Measurements from ENCODE around the gene ANXA8. TPM values are rescaled to one million over a fixed set of nuclear protein-coding genes. Genes with fewer than 3 reads are reported as not detected.
"Not testable (repeated sequence)": the region's sequence is repeated elsewhere in the genome, so short reads cannot be mapped to it uniquely, and the experiment has no call there.

Gene ANXA8
- total RNA-seq, 2 donors from 2014 or later = 8.2 to 13.9 TPM

DNA sequence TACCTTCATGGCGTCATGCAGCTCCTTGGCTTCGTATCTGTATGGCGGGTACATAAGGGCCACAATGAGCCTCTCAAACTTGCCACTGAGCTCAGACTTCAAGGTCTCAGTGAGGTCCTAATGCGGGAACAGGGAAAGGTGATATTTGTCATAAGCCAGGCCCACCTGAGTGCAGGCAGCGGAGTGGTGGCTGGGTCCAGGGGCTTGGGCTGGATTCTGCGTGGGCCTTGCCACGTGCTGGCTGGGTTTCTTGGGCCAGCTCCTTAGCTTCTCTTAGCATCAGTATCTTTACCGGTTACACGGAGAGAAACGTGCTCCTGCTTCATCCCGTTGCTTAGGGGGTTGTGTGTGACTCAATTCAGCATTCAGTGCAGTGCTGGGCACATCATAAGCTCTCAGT, 6.8 kb downstream of the ANXA8 start:
- intact Hi-C loops (cut with DNase I); DNase-seq (ENCODE audit: low spot score); H3K9me3 ChIP-seq; H3K4me1 ChIP-seq (replicated peaks); H3K27ac ChIP-seq; H3K27me3 ChIP-seq (replicated peaks; ENCODE audit: insufficient read depth); H3K4me3 ChIP-seq; H3K36me3 ChIP-seq: not testable (repeated sequence)
- WGBS = 96% methylated on average over 4 of the region's 11 CpGs

DNA sequence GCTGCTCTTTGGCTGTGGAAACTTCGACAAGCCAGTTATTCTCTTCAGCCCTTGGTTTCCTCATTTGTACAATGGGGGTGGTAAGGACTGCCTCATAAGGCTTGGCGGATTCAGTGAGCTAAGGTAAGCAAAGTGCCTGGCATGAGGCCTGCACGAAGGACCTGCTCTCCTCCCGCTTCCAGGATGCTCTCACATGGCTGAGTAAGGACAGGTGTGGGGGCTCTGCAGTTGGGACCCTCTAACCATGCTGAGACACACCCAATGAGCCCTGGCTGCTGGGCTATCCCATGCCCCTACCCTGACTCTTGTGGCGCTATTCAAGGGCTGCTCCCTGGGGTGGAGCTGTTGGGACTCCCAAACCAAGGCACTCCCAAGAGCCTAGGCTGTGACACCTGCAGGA, 8.8 kb downstream of the ANXA8 start:
- DNase-seq (ENCODE audit: low spot score); H3K4me3 ChIP-seq; H3K27ac ChIP-seq; H3K36me3 ChIP-seq; H3K4me1 ChIP-seq (replicated peaks); H3K9me3 ChIP-seq; H3K27me3 ChIP-seq (replicated peaks; ENCODE audit: insufficient read depth); intact Hi-C loops (cut with DNase I): not testable (repeated sequence)
- 91% methylated on average over 4 of the region's 5 CpGs for WGBS

DNA sequence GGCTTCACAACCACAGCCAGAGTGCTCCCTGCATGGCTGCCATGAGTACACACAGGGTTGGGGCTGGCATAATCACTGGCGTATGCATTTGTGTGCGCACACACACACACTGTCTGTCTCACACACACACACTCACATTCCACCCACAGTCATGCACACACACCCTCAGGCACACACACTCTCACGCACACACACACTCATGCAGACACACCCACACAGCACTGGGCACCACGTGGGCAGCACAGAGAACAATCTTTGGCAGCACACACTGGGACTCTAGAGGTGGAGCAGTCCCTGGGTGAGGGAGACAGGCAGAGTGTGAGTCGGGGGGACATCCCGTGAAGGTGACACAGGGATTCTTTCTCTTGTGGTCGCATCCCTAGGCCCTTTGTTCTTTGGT, 10.4 kb downstream of the ANXA8 start:
- H3K27ac ChIP-seq; intact Hi-C loops (cut with DNase I); DNase-seq (ENCODE audit: low spot score); H3K36me3 ChIP-seq; H3K4me3 ChIP-seq; H3K4me1 ChIP-seq (replicated peaks); H3K9me3 ChIP-seq; H3K27me3 ChIP-seq (replicated peaks; ENCODE audit: insufficient read depth): not testable (repeated sequence)
- no CpG with 5 or more reads among the region's 7 CpGs for WGBS

DNA sequence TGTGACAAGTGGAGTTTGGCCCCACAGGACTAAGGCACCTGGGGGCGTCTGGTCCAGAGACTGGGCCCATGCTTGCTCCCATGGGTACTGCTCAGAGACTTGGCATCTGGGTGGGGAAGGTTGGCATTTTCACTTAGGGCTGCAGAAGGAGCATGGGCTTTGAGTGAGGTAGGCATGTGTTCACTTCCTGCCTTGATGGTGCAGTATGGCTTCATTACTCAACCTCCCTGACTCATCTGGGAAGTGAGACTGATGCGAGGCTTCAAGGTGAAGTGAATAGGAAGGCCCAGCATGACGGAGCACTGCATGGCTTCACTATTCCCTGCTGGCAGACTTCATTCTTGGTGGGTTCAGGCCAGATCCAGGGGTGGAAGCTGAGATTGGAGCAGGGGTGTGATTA, 11.3 kb downstream of the ANXA8 start:
- H3K4me1 ChIP-seq (replicated peaks); H3K36me3 ChIP-seq; H3K9me3 ChIP-seq; DNase-seq (ENCODE audit: low spot score); intact Hi-C loops (cut with DNase I); H3K4me3 ChIP-seq; H3K27me3 ChIP-seq (replicated peaks; ENCODE audit: insufficient read depth); H3K27ac ChIP-seq: not testable (repeated sequence)
- WGBS = no CpG with 5 or more reads among the region's 3 CpGs

DNA sequence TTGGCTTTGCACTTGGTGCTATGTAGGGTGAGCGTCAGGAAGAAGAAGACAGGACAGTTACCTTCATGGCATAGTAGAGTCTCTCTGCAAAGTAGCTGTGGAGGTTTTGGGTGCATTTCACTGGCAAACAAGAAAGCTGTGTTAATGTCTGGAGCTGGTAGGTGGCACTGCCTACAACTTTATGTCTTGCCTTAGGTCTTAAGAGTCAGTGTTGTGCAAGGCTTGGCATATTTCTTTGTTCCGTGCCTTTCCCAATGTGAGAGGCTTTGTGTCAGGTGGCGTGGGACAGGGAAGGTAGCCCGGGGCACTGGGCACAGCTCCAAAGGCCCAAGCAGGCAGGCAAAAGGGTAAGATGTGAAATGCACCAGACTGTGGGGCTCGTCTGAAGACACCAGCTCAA, 11.8 kb downstream of the ANXA8 start:
- H3K9me3 ChIP-seq; H3K27ac ChIP-seq; intact Hi-C loops (cut with DNase I); DNase-seq (ENCODE audit: low spot score); H3K27me3 ChIP-seq (replicated peaks; ENCODE audit: insufficient read depth); H3K4me1 ChIP-seq (replicated peaks); H3K4me3 ChIP-seq; H3K36me3 ChIP-seq: not testable (repeated sequence)
- no CpG with 5 or more reads among the region's 5 CpGs for WGBS

DNA sequence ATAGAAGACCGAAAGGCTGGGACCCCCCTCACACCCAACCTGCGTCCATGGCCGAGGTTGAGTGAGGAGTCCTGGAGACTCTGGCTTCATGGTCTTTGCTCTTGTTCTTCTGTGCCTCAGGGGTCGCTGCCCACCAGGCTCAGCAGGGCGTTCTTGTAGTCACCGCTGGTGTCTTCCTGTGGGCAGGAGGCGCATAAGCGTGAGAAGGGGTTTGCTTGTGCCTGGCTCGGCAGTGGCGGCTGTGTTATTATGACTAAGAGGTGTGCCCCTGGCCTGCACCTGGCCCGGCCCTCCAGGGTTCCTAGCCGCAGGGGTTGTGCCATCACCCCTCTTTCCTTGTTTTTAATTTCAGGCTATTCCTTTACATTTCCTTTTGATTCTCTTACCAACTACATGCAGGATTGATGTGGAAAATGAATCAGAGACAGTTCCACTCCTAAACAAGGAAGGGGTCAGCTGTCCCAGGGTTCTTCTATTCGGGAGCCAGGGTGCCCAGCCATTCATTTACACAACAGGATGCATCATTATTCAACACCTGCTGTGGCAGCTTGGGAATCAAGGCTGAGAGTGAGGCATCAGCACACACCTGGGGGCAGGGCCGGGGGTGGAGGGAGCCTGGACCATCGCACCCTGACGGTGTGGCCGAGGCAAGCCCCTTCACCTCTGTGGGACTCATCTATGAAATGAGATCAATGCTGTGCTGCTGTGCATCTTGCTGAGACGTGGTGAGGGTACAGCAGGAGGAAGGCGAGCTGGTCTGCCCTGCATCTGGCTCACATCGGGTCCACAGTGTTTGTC, 15.0 kb downstream of the ANXA8 start:
- H3K27me3 ChIP-seq (replicated peaks; ENCODE audit: insufficient read depth); H3K9me3 ChIP-seq; H3K27ac ChIP-seq; H3K4me1 ChIP-seq (replicated peaks); H3K4me3 ChIP-seq; intact Hi-C loops (cut with DNase I); H3K36me3 ChIP-seq; DNase-seq (ENCODE audit: low spot score): not testable (repeated sequence)
- WGBS = 91% methylated on average over 15 of the region's 20 CpGs

DNA sequence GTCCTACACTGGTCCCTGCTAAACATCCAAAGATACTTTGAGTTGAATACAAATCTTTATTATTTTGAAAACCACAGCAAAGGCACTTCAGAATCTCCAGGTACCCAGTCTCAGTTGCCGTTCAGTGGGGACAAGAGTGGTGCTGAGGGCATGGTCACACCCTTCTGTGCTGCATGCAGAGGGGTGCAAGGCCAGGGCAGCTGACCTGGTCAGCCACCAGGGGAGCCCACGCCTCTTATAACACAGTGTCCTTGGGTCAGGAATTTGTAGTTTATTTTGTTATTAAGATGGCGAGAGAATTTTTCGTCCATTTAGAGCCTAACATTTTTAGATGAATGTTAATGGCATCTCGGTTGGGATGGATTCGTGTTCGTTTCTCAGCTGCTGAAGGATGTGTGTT, 16.0 kb downstream of the ANXA8 start:
- intact Hi-C loops (cut with DNase I); H3K4me1 ChIP-seq (replicated peaks); H3K27ac ChIP-seq; DNase-seq (ENCODE audit: low spot score); H3K36me3 ChIP-seq; H3K27me3 ChIP-seq (replicated peaks; ENCODE audit: insufficient read depth); H3K9me3 ChIP-seq; H3K4me3 ChIP-seq: not testable (repeated sequence)
- WGBS = 97% methylated on average over 5 of the region's 7 CpGs

DNA sequence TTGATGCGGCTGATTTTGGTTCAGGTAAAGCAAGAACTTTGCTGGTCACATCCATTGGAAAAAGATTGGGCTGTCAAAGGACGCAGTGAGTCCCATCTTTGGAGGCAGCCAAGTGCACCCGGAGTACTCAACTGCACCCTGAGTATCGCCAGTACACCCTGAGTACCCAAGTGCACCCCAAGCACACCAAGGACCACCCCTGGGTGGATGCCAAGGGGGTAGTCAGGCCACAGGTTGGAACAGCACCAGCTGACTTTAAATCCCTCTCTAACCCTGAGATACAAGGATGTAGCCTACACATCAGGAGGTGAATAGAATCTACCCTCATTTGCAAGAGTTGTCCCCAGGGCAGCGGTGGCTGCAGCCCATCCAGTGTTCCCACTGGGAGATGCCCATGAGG, 16.5 kb downstream of the ANXA8 start:
- H3K36me3 ChIP-seq; H3K27me3 ChIP-seq (replicated peaks; ENCODE audit: insufficient read depth); H3K27ac ChIP-seq; H3K9me3 ChIP-seq; intact Hi-C loops (cut with DNase I); H3K4me1 ChIP-seq (replicated peaks); DNase-seq (ENCODE audit: low spot score); H3K4me3 ChIP-seq: not testable (repeated sequence)
- 98% methylated on average over 4 of the region's 5 CpGs for WGBS

DNA sequence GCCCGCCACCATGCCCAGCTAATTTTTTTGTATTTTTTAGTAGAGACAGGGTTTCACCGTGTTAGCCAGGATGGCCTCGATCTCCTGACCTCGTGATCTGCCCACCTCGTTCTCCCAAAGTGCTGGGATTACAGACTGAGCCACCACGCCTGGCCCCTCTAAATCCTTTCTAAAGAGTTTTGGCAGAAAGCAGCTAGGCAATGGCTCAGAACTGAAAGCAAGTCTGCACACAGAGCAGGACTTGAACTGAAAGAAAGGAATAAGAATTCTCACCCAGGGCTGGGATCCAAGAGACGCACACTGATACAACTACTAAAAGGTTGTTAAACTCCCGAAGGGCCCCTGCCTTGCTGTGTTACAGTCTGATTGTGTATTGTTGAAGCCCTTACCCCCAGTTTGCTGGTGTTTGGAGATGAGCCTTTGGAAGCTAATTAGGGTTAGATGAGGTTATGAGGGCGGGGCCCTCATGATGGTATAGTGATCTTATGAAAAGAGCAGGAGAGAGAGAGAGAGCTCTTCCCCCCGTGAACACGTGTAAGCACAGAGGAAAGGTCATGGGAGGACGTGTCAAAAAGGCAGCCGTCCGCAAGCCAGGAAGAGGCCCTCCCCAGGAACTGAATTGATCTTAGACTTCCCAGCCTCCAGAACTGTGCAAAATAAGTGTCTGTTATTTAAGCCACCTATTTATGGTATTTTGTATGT, 18.5 kb downstream of the ANXA8 start:
- DNase-seq (ENCODE audit: low spot score) = not testable (repeated sequence)

DNA sequence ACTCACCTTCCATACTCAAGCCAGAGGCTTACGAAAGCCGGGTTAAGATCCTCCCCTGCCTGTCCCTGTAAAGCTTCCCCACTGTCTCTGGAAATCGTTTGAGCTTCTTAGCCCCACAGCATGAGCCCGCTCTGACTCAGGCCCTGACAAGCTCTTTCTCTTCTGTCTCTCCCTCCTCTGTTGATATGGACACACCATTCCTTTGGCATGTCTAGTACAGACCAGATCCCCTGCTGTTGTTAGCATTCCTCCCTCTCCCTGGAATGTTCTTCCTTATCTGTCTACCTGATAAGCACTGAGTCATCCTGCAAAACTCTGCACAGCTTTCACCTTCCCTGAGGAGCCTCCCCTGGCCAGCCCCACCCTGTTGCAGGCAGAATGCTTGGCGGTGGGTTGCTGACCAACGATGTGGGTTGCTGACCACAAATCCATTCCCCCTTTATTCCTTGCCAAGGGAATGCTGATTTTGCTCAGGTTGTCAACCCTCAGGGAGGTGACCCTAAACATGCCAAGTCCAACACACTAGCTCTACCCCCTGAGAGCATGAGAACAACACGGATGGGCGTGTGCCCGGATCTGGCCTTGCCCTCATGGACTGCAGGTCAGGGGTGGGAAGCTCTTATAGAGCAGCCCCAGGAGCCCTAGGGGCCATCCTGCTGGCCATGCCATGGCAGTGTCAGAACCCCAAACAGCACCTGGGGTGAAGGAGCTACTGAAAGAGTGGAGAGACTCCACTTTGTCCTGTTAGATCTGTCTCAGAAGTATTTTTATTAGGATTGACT, 21.1 kb downstream of the ANXA8 start:
- DNase-seq (ENCODE audit: low spot score); H3K4me1 ChIP-seq (replicated peaks); intact Hi-C loops (cut with DNase I); H3K27me3 ChIP-seq (replicated peaks; ENCODE audit: insufficient read depth); H3K4me3 ChIP-seq; H3K36me3 ChIP-seq; H3K27ac ChIP-seq; H3K9me3 ChIP-seq: not testable (repeated sequence)
- no CpG with 5 or more reads among the region's 9 CpGs for WGBS

More for the DNA sequence above, 18.5 kb downstream of the ANXA8 start:
- H3K4me3 ChIP-seq; H3K27ac ChIP-seq; H3K36me3 ChIP-seq; H3K27me3 ChIP-seq (replicated peaks; ENCODE audit: insufficient read depth); H3K4me1 ChIP-seq (replicated peaks); H3K9me3 ChIP-seq; intact Hi-C loops (cut with DNase I): not testable (repeated sequence)
- 80% methylated on average over 14 of the region's 14 CpGs for WGBS
